GM21381 (cell line): ENCODE measurements around the gene HTN3.
"Not testable (repeated sequence)": the region's sequence is repeated elsewhere in the genome, so short reads cannot be mapped to it uniquely, and the experiment has no call there.

Source experiments
- ATAC-seq: cut with Tn5 transposase; IDR thresholded peaks from one replicate; pipeline ENCODE4 v1.9.1; 2021; ENCODE audit warnings: mild to moderate bottlenecking, moderate library complexity; ENCODE audit not compliant: unreplicated experiment

The HTN3 gene

DNA sequence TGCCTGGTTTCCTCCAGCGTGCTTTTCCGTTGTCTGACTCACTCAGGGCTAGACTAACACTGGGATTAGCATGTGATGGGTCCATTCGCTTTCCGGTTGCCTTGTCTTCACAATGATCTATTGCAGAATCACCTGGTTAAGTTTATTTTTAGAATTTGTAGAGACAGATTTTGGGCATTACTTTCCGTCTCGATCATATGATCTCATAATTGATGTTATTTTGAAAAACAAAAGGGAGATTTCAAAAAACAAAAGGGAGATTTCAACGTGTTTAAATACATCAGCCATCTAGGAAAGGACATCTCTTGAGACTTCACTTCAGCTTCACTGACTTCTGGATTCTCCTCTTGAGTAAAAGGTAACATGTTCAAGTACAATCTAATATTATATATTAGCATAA is at the start of gene HTN3:
Gene HTN3, plus strand, starts transcription at position 301 of the 400 bp plus-strand sequence. CDS start 2,282 bp downstream, outside the sequence.
- ATAC-seq, result not testable (repeated sequence)

DNA sequence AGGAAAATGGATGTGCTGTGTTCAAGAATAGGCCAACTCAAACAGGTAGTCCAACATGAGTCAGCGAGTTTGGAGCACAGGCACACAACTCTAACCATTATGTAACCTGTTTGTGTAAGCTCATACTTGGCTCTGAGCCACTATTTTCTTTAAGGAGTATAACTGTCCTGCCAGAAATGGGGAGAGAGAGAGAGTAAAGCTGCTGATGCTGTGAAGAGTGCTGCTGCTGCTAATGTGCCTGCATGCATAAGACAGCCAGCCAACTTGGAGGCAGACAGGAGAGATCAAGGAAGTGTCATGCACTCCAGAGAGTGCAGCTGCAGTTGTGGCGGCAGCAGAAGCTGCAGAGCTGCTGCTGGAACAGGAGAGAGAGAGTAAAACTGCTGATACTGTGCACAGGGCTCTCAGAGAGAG is 44.2 kb upstream of the HTN3 start:
- no peak for ATAC-seq

DNA sequence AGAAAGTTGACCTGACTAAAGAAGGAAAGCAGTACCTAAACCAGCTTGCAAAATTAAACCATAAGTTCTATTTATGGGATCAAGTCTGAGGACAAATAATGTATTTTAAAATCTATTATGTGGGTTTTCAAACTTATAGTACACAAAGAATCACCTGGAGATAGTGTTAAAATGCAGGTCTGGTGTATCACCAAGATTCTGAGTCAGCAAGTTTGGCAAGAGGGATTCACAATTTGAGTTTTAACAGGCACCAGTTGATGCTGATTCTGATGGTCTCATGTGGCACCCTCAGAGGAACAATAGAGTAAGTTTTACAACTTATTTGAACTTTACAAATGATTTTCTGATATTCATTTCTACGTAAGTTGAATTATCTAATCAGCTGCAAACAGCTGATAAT is 41.6 kb upstream of the HTN3 start:
- ATAC-seq, result no peak

DNA sequence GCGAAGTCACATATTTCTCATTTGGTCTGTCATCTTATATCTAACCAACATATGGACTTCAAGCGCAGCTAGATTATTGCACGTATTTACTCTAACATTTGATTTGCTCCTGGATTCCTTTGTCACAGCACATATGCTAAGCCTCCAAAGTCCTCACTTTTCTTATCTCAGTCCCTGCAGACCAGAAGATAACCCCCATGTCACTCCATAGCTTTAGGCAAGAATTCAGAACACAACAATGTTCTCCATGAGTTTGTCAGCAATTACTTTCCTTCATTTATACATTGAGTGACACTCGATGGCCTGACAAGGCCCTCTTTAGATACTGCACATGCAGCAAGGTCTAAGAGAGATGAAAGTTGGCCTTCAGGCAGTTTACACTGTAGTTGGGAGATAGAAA is 37.2 kb upstream of the HTN3 start:
- ATAC-seq, result no peak

GRCh38 chr4:69994782-69995181 is 33.5 kb upstream of the HTN3 start:
- no peak for ATAC-seq

GRCh38 chr4:69995526-69996016 is 32.7 kb upstream of the HTN3 start, which contains the start of gene STATH:
Gene STATH (plus strand): TSS chr4:69995966. CDS start chr4:69998438, 2,472 bp downstream.
- ATAC-seq, result no peak

GRCh38 chr4:69999420-69999819 is 28.8 kb upstream of the HTN3 start:
- no peak for ATAC-seq

GRCh38 chr4:70000711-70001110 is 27.5 kb upstream of the HTN3 start:
- ATAC-seq, result no peak

GRCh38 chr4:70002507-70002906 is 25.8 kb upstream of the HTN3 start:
- no peak for ATAC-seq

DNA sequence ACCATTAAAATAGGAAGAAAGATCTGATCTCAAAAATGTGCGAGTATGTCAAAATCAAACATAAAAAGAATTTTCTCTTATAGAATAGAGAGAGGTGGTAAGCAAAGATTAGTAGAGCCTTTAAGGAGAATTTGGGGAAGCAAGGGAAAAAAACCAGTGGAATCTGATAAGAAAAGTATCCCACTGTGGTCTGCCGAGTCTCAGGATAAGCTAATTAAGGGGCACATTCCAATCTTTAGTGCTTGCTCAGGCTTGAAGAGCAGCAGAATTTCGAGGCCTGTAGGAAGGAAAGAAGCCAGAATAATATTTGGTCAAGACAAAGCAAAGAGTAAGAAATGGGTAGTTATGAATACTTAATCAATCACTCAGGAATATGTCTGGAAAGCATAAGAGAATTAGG is 19.5 kb upstream of the HTN3 start:
- no peak for ATAC-seq

DNA sequence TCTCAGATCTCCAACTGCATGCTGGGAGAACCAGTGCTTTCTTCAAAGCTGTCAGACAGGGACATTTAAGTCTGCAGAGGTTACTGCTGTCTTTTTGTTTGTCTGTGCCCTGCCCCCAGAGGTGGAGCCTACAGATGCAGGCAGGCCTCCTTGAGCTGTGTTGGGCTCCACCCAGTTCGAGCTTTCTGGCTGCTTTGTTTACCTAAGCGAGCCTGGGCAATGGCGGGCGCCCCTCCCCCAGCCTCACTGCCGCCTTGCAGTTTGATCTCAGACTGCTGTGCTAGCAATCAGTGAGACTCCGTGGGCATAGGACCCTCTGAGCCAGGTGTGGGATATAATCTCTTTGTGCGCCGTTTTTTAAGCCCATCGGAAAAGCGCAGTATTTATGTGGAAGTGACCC is 9.3 kb upstream of the HTN3 start:
- not testable (repeated sequence) for ATAC-seq

DNA sequence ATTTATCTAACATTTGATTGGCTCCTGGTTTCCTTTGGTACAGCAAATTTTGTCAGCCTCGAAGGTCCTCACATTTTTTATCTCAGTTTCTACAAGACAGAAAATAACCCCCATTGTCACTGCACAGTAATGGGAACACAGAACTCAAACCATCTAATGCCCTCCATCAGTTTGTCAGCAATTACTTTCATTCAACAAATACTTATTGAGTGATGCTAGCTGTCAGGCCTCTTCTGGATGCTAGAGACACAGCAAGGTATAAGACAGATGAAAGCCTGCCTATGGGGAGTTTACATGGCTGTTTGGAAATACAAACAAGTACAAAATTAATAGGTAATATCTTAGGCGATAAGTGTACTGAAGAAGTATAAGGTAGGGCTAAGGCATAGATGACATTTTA is 5.0 kb upstream of the HTN3 start:
- ATAC-seq, result no peak

DNA sequence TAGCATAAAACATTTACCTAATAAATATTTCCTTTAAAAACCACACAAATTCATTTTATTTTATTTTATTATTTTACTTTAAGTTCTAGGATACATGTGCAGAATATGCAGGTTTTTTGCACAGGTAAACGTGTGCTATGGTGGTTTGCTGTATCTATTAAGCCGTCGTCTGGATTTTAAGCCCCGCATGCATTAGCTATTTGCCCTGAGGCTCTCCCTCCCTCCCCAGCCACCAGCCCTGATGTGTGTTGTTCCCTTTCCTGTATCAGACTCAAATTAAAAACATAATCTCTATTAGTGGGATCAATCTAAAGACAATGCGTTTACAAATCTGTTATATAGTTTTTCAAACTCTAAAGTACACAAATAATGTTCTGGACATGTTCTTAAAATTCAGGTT is 1.2 kb upstream of the HTN3 start:
- ATAC-seq, result no peak

DNA sequence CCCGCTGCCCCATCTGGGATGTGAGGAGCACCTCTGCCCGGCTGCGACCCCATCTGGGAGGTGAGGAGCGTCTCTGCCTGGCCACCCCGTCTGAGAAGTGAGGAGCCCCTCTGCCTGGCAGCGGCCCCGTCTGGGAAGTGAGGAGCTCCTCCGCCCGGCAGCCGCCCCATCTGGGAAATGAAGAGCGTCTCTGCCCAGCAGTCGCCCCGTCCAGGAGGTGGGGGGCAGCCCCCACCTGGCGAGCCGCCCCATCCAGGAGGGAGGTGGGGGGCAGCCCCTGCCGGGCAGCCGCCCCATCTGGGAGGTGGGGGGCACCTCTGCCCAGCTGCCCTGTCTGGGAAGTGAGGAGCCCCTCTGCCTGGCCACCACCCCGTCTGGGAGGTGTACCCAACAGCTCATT is 9.3 kb downstream of the HTN3 start:
- ATAC-seq, result not testable (repeated sequence)

DNA sequence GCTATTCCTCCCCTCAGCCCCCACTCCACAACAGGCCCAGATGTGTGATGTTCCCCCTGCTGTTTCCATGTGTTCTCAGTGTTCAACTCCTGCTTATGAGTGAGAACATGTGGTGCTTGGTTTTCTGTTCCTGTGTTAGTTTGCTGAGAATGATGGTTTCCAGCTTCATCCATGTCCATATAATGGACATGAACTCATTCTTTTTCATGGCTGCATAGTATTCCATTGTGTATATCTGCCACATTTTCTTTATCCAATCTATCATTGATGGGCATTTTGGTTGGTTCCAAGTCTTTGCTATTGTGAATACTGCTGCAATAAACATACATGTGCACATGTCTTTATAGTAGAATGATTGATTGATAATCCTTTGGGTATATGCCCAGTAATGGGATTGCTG is 11.7 kb downstream of the HTN3 start:
- ATAC-seq, result not testable (repeated sequence)

- ATAC-seq, result no peak
Measured at GRCh38 chr4:70041652-70042286, 13.5 kb downstream of the HTN3 start.

- ATAC-seq, result not testable (repeated sequence)
Measured at GRCh38 chr4:70050138-70050537, 21.9 kb downstream of the HTN3 start, which contains the start of gene HTN1. Gene HTN1 (plus strand): TSS chr4:70050438. CDS start chr4:70053077, 2,639 bp downstream.

GRCh38 chr4:70056534-70056933 is 28.3 kb downstream of the HTN3 start:
- ATAC-seq, result not testable (repeated sequence)

DNA sequence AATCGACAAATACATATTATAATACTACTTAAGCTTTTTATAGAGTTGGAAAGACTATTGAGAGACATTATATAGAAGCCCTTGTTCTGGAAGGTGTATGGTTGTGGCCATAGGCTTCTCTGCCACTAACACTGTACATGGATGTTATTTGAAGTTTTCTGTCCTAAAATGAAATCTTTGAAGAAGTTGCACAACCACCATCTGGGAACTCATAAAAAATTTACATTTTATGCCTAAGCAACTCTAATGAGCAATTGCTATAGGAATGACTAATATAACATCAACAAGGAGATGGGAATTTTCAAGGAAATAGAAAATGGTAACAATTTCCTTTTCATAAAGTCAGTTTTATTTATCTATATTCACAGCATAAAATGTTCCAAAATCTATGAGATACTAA is 29.4 kb downstream of the HTN3 start:
- ATAC-seq, result no peak

DNA sequence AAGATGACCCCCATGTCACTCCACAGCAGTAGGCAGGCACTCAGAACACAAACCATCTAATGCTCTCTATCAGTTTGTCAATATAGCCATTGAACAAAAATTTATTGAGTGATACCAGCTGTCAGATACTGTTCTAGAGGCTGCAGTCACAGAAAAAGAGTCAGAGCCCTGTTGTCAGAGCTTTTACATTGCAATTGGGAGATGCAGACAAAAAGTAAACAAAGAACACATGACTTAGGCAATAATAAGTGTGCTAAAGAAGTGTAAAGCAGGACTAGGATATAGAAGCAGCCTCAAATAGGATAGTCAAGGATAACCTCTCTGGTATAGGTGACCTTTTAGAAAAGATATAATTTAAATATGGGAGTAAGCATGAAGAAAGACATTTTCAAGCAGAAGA is 30.9 kb downstream of the HTN3 start:
- no peak for ATAC-seq

GRCh38 chr4:70062000-70062399 is 33.7 kb downstream of the HTN3 start:
- peak; percentile 96 for ATAC-seq

DNA sequence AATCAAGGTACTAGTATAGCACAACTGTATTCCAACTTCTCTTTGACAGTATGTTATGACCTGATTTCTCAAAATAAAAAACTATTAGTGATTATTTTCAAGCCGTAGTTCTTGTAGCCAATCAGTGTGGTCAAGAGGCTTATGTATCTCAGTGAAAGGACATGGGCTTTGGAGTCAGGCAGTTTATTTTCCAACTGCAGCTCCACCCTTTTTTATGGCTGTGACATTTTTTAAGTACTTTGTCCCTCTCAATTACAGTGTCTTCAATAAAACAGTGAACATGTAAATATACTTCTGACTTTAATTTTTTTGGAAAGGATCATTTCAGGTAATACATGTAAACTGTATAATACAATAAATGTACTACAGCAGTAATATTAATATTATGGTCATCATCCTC is 51.9 kb downstream of the HTN3 start:
- ATAC-seq, result no peak
